NCI-H2081 treated with DMSO at 0.1 percent for 48 hours (cell line): ENCODE results near the gene YPEL2.

Source experiments
- DNase-seq: peaks from one replicate; lab custom pipeline; 2025; lab: John Stamatoyannopoulos, UW

Gene YPEL2

DNA sequence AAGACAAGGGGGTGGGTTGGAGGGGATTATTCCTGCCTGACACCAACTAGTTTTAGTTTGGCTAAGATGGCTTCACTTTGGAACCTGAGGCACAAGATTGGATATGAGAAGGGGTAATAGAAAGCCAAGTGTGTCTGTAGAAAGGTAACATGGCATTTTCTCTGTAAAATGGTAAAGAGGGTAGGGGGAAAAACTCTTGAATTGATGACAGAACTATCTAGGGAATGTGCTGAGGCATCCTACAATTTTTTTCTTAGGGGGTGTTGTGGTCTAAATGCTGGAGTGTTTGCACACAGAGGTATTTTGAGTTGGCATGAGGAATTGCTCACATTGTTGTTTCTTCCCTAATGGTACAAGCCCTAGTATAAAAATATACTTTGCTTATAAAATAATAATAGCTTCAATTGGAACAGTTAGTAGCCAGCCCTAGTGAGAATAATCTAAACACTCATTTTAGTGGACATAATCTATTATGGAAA is 25.8 kb downstream of the YPEL2 start:
- DNase-seq, result no peak

DNA sequence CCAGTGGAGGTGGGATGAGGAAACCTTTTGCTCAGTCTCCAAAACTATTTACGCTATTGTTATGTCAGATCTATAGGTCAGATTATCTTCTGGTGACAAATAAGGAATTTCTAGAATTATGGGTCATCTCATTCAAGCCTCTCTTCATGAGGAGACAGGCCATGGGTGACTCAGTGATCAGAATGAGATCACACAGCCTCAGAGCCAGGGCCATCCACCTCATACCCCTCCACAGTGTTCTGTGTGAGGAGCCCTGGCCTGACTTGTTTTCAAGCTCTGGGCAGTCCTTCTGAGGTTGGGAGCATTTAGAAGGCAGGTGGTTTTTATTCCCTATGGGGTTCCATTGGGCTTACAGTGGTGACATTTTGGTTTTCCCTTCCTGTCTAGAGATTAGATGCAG is 26.5 kb downstream of the YPEL2 start:
- no peak for DNase-seq

GRCh38 chr17:59361386-59361785 is 29.9 kb downstream of the YPEL2 start:
- DNase-seq, result no peak

GRCh38 chr17:59361916-59362810 is 30.7 kb downstream of the YPEL2 start:
- DNase-seq, result no peak

DNA sequence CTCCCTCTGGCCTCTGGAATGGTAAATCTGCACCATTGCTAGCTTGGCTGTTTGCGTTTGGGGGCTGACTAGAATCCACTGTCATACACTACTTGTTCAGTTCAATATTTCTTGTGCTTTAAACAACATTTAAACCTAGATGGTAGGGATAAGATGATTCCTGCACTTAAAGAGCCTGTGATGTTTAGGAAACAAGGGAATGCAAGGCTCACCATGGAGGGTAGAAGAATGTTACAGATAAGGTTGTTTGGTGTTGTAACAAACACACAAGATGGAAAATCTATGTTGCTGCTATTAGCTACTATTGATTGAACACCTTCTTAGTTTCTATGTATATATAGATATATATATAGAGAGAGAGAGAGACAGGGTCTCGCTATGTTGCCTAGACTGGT is 31.4 kb downstream of the YPEL2 start:
- DNase-seq, result no peak

- DNase-seq, result no peak
Observed at GRCh38 chr17:59365383-59365981, 34.0 kb downstream of the YPEL2 start.

GRCh38 chr17:59366040-59366757 is 34.7 kb downstream of the YPEL2 start:
- DNase-seq, result no peak

GRCh38 chr17:59366773-59367656 is 35.6 kb downstream of the YPEL2 start:
- no peak for DNase-seq

DNA sequence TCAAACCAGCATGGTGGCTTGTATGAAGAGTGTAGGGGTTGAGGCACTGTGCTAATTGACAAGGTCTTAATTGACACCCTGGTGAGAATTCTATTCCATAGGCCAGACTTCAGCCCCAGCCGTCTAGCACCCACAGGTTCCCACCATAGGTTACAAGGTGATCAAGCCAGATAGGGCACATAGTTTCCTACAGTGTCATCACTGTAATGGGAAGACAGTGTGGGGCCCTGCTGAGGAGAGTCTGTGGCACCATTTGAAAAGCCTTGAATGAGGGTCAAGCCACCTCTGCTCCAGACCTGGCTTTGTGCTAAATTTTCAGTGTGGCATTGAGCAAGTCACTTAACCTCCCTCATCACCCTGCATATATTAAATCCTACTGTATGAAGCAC is 36.2 kb downstream of the YPEL2 start:
- DNase-seq, result no peak

- no peak for DNase-seq
Observed at GRCh38 chr17:59368218-59368857, 36.9 kb downstream of the YPEL2 start.

- no peak for DNase-seq
Observed at GRCh38 chr17:59369031-59369975, 37.8 kb downstream of the YPEL2 start.

DNA sequence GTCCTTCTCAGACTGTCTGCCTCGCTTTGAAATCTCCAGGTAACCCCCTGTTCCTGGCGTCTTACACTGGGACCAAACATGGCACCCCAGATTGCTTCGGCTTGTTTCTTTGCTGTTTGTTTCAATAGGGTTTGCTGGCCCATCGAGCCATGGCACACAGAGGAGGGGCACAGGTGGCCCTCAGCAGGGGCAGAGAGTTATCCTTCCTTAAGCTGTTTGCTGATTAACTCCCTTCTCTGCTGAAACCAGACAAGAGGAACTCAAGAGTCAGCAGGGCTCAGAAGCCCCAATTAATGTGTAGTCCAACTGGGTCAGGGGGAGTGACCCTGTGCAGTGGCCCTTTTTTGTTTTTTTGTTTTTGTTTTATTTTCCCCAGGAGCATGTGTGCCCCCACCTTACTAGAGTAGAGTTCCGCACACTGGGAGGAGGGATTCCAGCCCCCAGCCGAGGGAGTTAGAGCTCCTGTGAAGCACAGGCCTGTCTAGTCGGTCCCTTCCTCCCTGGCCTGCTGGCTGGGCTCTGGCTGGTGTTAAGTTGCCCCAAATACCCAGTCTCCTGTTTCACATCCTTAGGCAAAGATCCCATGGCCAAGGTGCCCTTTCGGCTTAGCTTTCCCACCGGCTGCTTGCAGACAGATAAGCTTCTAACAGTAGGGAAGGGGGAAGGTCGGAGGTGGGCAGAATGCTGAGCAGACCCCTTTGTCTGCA is 39.3 kb downstream of the YPEL2 start:
- no peak for DNase-seq

GRCh38 chr17:59371416-59372100 is 40.1 kb downstream of the YPEL2 start:
- no peak for DNase-seq

- no peak for DNase-seq
Observed at GRCh38 chr17:59372138-59372751, 40.8 kb downstream of the YPEL2 start.

DNA sequence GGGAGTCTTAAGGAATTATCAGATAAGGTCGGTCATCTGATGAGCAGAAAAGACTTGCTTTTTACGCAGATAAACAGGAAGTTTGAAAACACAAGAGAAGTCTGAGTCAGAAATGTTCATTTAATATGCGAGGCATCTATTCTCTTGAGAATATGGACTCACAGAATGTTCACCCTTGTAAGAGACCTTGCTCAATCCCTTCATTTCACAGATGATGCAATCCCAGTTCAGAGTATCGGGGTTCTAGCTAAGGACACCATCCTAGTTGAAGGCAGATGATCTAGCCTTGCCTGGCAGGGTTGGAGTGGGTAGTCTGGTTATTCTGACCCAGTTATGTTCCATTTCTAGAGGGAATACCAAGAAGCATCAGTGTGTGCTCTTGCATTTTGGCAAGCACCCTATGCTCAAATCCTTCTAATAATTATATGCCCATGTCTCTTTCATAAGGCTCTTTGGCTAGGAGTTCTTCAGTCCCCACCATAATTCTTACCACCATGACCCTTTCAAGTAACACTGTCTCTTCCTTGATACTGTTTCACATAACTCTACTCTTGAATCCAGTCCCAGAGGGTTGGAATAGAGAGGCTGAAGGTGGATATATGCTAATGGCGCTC is 42.5 kb downstream of the YPEL2 start:
- DNase-seq, result no peak

GRCh38 chr17:59374612-59375011 is 43.2 kb downstream of the YPEL2 start:
- no peak for DNase-seq

GRCh38 chr17:59375857-59376256 is 44.4 kb downstream of the YPEL2 start:
- DNase-seq, result no peak

GRCh38 chr17:59376506-59376905 is 45.1 kb downstream of the YPEL2 start:
- no peak for DNase-seq
